SIG-M5 treated with dmso at 0.1 percent for 504 hours (cell line): Measurements from ENCODE around the gene PEX11B.

Experiments
- DNase-seq: peaks from one replicate; lab custom pipeline; 2025; ENCODE audit not compliant: unreplicated experiment; lab: John Stamatoyannopoulos, UW

Gene PEX11B

DNA sequence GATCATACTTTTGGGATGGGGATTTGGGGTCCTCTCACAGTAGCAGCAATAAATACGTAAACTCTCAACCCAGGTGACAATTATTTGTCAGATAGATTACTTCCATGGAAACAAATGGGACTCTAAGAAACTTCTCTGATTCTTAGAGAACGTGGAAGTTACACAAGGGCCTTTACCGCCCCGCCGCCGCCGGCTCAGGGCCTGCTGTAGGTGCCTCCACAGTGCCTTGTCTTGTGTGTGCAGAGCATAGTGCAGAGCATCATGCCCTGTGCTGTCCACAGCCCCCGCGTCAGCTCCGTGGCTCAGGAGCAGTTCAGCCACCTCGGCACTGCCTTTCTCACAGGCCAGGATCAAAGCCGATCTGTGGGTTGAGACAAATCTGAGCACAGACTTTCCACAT lies 43.9 kb downstream of the PEX11B start:
- no peak for DNase-seq

DNA sequence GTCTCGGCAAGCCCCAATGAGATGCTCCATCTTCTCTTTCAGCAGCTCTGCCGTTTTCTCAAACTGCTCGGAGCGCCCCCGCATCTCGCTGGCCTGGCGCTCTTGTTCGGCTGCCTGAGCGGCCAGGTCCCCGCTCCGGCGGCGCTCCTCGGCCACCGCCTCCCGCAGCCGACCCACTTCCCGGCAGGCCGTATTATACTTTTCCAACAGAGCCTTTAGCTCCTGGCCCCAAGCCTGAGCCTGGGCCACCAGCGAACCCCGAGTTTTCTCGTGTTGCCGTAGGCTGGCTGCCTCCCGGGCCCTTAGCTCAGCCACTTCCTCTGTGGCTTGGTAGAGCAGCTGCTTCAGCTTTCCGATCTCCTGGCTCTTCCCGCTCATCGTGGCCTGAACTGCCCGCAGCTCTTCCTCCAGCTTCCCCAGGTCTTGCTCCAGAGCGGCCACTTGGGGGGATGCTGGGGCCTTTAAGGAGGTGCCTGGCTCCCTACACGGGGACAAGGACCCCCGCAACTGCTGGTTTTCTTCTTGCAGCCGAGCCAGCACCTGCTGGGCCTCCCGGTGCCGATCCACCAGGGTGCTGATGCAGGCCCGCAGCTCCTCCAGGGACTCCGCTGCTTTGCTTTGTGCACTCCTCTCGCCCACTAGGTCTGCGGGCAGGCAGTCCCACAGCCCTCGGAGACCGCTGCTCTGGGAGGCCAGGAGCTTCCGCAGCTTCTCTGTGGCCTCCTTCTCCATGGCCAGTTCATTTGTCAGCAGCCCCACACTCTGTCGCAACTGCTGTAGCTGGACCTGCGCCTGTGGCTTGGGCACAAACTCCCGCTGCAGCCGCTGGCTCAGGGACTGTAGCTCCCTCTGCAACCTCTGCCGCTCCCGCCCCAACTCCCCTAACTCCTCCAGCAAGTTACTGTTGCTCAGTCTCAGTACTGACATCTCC lies 46.3 kb downstream of the PEX11B start:
- no peak for DNase-seq

DNA sequence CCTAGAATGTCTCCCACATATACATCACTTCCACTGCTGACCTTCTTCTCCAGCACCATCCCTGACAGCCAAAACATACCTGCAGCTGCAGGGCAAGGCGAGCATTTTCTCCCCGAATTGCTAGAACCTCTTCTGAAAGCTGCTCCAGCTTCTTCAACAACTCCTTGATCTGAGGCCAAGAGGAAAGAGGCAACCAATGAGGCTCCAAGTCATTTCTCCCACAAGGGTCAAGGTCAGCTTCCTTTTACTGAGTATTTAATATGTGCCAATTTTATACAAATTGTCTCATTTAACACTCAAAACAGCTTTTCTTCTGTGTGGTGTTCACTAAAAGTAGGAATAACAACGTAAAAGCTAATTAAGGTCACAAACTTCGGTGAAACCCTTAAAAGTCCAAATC lies 50.3 kb downstream of the PEX11B start:
- no peak for DNase-seq

DNA sequence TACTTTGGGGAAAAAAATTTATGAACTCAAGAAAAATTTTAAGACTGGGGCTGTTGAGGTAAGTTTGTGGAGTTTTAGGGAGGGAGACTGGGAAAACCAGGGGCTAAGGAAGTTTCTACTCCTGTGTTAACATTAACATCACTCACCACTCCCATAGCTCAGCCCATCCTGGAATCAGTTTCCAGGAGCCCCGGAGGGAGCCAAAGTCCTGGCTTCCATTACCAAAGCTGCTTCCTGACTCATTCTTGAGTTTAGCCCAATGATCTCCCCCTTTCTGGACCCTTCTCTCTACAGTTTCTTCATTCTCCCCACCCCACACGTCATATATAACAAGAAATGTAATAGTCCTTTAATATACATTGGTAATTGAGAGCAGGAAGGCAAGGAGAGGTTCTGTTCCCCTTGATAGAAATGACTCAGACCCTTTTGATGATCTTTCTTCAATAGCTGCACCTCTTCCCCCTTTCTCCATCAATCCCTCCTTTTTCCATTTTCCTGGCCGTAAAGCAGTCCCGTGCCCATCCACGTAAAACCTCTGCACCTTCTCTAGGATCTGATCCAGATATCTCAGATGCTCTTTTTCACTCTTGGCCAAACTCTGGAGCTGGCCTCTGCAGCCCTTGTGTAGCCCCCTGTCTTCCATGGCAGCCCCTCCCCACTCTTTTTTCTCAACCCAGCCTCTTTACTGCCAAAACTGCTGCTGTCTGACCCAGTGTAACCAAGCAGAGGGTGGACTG lies 55.1 kb downstream of the PEX11B start:
- no peak for DNase-seq
